HL-60/S4 (cell line): ENCODE results near the gene ATP6V0C.

Source experiments
- in situ Hi-C: fragments of 300-500 bp; cut with MboI; formaldehyde crosslinking; loops from 2 replicates; pipeline ENCODE4 v1.14.3; 2022; ENCODE audit warnings: low sequenced_read_pairs

The ATP6V0C gene

DNA sequence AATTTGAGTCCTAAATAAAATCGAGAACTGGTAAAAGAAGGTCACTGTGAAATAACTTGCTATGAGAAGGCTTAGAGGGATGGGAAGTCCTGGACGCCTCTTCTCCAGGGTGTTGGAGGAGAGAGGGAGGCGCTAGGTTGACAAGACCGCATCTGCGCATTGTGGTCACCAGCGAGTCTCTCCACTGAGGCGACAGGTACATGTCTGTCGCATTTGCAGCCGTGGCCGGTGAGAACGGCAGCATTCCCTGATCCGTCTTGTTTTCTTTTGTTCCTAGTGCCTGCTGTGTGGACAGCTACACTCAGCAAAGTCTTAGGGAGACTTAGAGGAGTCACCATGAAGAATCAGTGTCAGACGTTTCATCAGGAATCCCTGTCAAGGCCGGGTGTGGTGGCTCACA lies 8.1 kb upstream of the ATP6V0C start:
- in situ Hi-C loops, result no loop called here

DNA sequence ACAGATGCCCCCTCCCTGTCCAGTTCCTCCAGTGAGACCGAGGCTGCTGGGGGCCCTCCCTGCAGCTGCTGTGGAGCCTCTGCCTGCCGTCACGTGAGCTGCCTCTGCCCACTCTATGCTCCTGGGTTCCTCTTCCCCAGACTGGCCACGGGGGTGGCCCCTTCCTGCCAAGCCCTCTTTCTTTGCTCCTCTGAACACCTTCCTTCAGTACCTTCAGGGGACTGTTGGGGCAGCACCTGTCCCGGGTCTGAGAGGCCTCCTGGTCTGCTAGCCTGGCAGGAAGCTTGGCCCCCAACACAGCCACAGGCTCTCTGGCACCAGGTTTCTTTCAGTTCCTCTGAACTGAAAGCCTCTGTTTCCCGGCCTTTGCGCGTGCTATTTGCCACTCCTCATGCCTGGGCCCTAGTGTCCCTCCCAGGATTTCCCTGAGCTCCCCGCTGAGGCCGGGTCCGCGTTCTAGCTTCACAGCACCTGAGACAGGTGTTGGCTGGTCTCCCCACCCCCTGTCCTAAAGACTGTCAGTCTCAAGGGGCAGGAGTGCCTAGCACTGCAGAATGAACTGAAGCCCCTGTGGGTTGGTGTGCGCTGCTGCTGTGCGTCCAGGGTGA lies 6.6 kb upstream of the ATP6V0C start:
- in situ Hi-C loops, result no loop called here

DNA sequence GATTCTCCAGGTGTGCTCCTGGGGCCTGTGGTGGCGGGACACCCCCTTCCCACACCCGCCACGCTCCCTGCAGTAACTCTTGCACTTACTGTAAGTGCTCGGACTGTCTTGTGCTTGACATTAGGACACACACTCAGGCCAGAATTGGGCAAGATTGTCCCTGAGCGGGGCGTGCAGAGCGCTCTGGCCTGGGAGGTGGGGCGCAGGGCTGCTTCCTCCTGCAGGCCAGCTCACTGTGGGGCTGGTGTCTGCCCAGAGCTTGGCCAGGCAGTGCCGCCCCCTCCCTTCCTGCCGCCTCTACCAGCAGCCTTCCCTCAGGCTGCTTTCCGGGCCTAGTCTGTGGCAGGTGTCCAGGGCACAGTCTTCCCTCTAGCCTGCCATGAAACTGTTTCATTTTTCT lies 6.1 kb upstream of the ATP6V0C start:
- in situ Hi-C loops, result no loop called here

DNA sequence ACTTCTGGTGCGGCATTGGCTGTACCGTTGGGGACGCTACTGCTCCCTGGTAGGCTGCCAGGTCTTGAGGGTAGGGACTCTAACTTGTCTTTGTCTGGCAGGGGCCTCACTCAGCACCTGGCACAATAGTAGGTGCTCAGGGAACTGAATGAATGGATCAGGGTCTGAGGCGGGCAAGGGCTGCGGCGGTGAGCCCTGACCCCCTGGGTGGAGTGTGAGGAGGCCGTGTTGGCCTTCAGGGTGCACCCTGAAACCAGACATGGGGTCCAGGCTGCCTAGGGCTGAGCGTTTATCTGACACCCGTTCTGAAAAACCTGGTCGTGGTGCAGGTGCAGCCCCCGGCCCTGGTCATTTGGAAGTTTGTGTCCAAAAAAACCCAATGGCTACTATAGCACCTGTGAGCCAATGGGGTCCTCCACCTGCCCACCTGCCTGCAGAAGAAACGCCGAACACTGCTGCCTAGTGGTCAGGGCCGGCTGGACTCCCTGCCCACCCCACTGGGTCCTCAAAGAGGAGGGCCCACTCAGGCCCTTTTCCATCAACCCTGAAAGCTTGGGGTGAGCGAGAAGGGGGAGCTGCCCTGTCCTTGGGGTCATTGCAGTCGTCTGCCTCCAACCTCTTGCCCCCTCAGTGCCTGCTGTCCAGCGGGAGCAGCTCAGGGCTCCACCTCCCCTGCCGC lies 4.9 kb upstream of the ATP6V0C start:
- in situ Hi-C loops, result no loop called here

DNA sequence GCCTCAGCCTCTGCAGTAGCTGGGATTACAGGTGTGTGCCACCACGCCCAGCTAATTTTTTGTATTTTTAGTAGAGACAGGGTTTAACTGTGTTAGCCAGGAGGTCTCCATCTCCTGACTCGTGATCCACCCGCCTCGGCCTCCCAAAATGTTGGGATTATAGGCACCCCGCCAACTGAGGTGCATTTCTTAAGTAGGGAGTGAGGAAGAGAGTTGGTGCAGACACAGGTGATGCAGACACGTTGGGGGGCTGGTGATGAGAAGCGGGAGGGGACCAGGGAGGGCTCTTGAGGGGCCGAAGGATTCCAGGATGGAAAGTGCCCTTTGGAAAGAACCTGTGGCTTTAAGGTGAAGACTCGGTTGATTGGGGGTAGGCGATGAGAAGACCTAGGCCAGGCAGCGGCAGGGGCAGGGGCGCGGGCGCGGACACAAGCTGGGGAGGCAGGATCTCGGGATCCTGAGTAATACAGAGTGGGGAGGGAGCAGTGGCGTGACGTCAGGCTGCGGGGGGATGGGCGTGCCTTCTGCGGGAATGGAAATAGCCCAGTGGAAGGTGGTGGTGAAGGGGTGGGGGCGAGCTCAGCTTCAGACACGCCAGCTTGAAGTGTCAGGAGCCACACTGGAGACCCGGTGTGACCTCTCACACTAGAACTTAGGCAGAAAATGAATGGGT lies 2.5 kb upstream of the ATP6V0C start:
- in situ Hi-C loops, result no loop called here

DNA sequence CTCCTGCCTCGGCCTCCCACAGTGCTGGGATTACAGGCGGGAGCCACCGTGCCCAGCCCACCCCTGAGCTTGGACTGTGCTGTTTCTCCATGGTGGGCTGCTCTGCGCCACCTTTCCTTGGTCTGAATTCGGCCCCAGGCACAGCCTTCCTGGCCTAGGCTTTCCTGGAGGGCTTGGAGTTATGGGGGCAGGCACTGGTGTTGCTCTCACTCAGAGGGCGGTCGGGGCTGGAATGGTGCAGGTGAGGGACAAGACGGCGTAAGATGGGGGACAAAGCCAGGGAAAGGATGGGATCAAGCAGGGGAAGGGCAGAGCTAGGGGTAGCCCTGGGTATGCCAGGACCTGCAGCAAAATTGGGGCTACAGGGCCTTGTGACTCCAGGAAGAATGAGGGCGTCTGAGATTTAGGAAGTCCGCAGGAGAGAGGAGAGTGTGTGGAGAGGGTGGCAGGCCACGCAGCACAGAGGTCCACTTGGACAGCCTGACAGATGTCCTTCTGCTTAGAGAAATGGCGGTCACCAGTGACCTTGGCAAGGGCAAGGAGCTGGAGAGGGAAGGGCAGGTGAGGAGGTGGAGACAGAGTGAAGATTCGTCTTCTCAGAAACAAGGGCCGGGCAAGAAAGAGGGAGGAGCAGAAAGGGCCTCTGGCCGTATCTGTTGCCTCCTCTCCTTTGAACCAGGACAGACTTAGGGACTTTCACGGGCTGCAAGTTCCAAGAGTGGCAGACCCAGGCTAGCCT lies 1.6 kb upstream of the ATP6V0C start:
- in situ Hi-C loops, result no loop called here

DNA sequence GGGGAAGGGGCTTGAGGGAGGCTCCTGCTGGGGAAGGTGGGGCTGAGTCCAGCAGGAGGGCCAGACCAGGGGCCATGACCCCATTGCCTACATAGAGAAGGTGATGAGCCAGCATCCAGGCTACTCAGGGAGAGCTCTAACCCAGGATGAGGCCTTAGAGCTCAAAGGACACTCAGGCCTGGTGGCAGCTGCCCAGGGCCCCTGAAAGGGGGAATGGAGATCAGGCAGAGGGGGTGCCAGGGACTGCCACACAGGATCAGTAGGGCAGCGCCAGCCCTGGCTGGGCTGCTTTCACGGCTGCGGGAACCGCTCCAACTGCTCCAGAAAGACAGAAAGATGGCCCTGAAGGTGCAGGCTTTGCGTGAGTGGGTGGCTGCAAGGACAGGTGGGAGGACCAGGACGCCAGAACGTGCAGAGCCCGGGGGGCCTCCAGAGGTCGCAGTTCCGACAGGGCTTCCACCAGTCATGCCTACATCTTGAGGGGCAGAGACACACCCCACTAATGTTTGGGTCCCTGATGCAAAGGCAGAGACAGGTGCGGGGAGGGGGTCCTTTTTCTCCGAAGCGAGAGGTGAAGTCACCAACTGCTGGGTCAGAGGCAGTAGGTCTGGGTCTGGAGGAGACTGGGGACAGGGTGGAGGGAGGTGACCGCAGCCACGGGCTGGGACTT lies 882 bp upstream of the ATP6V0C start:
- in situ Hi-C loops, result no loop called here

DNA sequence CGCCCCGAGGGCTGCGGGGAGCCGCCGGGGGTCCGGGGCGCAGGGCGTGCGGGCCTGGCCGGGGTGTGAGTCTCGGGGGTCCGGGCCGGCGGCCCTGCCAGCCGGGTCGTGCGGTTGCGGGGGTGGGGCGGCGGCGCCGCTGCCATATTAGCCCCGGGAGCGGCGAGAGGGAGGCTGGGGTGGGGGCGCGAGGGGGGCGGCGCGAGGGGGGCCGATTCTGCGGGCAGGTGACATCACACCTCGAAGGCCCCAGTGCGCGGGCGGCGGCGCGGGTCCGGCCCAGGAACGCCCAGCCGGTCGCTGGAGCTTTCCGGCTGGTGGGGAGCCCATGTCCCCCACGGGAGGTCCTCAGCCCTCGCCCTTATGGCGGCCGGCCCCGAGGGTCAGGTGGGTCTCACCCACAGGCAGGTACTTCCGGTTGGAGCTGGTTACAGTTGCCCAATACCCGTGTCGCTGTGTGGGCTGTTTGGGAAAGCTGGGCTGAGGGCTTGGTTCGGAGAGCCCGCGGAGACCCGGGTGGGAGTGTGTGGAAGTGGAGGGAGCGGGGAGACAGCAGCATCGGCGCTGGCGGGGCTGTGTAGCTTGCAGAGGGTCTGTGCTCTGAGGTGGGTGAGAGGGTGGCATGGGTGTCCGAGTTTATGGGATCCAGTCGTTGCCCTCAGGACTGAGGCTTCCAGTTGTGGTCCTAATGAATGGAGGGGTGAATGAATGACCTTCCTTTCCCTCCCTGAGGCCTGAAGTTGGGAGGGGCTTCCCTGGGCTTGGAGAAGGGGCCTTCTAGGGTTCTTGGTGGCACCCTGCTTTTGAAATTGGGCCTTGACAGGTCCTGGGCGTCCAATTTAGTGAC lies 804 bp downstream of the ATP6V0C start:
- in situ Hi-C loops, result no loop called here

DNA sequence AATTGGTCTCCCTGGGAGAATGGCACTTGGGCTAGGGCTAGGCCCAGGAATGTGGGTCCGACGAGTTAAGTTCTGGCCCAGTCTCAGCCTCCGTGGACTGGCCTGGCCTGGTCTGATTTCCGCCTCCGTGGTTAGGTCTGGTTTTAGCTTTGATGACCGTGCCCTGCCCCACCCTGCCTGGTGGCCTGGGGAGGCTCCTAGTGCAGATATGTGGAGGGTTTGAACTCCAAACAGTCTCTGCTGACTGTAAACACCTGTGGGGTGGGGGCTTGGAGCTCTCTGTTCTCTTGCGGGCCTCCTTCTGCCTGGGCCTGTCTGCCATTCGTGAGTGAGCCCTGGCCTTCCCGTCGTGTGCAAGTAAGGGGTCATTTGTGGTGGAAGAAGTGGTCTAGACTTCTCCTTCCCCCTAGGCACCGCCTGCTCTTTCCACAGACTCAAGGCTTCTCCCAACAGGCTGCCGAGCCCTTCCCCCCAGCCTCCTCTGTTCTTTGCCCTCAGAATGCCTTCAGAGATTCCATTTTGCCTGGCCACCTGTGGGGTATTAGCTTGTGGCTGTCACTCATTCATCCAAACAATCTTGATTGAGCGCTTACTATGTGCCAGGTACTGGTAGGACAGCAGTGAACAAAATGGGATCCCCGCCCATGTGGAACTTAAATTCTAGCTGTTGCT lies 1.6 kb downstream of the ATP6V0C start:
- in situ Hi-C loops, result no loop called here

DNA sequence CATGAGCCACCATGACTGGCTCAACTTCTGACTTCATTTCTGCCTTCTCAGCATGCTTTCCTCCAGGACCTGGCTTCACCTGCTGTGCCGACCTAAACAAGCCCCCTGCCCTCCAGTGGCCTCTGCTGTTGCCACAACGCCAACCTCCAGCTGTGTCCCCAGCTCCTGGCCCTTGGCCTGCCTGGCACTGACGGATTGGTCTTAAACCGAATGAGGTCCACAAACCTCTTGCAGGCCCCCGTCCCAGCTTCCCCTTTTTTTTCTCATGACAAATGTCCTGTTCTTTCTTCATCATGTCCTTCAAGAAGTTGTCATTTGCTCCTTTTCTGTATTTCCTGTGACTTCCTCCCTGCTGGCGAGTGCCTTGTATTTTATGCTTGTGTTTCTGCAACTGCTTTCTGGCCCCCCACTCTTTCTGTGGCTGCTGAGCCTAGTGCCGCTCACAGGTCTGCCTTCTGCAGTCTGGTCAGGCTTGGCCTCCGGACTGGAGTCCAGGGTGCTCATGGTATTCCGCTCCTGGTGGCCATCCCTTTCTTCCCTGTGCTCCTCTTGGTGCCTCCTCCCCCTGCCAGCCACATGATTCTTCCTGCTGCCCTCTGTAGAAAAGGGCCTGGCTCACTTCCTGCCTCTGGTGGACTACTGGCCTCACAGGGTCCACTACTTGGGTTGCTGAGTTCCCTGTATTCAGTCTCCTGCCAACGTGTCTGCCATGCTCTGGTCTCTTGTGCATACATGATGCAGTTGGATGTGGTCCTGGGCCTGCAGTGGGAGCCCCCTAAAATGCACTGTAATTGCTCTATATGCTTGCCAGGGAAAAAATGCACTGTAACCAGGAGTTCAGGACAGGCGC lies 2.9 kb downstream of the ATP6V0C start:
- in situ Hi-C loops, result no loop called here

DNA sequence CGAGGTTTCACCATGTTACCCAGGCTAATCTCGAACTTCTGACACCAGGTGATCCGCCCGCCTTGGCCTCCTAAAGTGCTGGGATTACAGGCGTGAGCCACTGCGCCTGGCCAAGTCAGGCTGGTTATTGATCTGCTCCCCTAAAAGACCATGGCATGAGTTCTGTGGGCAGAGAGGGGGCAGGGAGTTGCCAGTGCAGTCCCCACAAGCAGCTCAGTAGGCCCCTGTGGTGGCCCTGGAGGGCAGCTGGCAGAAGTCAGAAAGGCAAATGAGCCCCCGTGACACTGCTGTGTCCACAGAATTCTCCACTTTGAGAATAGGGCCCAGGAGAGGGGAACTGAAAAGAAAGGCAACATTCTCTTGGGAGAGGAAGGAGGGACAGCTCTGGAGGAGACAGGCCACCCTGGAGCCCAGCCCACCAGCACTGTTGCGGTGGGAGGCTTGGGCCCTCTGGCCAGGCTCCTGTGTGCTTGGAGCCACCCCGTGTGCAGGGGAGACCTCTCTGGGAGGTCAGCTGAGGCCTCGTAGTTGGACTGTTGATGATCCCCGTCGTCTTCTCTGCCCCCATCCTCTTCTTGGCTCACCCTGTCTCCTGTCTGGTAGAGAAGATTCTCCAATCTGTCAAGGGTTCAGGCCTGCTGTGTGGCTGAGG lies 4.3 kb downstream of the ATP6V0C start:
- in situ Hi-C loops, result no loop called here

DNA sequence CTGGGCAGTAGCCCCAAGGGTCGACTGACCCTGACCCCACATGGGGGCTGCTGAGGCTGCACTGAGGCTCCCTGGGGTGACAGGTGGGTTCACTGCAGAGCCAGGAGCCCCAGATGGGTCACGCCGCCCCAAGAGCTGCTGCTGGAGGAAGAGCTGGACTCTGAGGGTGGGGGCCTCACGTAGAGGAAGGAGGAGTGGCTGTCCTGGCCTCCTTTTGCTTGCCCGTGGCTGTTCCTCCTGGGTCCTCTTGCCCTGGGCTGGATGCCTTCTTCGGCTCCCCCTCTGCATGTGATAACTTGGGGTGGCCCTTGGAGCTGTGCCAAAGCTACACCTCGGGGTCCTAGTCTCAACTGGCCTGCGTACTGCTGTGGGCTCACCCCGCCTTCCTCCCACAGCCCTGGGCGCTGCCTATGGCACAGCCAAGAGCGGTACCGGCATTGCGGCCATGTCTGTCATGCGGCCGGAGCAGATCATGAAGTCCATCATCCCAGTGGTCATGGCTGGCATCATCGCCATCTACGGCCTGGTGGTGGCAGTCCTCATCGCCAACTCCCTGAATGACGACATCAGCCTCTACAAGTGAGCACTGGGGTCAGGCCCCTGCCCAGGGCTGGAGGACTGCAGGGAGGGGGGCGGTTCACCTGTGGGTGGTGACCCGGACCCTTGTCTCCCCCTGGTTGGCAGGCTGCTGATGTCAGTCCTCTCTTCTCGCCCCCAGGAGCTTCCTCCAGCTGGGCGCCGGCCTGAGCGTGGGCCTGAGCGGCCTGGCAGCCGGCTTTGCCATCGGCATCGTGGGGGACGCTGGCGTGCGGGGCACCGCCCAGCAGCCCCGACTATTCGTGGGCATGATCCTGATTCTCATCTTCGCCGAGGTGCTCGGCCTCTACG lies 5.3 kb downstream of the ATP6V0C start:
- in situ Hi-C loops, result no loop called here

DNA sequence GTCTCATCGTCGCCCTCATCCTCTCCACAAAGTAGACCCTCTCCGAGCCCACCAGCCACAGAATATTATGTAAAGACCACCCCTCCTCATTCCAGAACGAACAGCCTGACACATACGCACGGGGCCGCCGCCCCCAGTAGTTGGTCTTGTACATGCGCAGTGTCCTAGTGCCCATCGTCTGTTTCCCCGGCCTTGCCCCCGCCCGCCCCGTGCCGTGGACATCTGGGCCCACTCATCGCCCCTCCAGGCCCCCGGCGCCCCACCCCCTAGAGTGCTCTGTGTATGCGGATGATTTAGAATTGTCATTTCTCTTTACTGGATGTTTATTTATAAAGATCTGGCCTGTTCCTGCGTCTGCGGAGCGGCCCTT lies 5.9 kb downstream of the ATP6V0C start:
- in situ Hi-C loops, result no loop called here

DNA sequence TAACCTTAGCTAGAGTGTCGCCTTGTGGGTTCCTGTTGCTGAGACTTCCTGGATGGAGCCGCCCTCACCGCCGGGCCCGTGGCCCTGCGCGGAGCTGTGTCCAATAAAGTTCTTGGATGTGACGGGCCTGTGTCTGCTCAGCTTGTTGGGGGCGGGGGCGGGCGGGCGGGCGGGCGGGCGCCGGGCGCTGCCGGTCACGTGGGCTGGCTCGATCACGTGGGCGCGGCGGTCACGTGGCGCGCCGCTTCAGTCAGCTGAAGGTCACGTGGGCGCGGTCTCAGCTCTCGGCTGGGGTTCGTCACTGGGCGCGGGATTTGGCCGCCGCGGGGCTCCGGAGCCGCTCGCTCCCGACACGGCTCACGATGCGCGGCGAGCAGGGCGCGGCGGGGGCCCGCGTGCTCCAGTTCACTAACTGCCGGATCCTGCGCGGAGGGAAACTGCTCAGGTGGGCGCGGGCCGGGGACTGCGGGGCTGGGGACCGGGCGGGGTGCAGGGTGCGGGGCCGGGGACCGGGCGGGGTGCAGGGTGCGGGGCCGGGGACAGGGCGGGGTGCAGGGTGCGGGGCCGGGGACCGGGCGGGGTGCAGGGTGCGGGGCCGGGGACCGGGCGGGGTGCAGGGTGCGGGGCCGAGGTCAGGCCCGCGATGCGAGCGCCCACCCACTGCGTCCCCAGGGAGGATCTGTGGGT lies 6.5 kb downstream of the ATP6V0C start, which contains the start of gene AMDHD2:
Gene AMDHD2, plus strand, starts transcription at position 275 of the 687 bp plus-strand sequence. Its CDS starts 88 bp downstream, at position 363.
- in situ Hi-C loops, result no loop called here

DNA sequence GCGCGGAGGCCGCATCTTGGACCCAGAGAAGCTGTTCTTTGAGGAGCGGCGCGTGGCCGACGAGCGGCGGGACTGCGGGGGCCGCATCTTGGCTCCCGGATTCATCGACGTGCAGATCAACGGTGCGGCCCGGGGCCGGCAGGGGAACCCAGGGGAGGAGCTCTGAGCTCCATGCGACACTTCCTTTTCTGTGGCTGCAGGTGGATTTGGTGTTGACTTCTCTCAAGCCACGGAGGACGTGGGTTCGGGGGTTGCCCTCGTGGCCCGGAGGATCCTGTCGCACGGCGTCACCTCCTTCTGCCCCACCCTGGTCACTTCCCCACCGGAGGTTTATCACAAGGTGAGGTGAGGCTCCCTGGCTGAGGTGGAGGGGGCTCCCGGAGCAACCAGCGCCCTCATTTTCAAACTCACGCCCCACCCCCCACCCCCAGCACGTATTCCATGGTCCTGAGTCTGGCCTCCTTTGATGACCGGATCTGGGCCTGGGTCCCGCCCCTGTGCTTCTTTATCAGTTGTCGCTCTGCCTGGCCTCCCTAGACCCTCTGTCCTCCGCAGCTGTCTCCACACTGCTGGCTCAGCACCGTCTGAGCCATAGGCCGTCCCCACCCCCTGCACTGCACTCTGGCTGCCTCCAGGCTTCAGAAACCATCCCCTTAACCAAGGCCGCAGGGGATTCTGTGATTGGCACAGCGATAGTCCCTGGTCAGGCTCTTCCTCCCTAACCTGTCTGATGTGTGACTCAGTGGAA lies 7.2 kb downstream of the ATP6V0C start:
- in situ Hi-C loops, result no loop called here

DNA sequence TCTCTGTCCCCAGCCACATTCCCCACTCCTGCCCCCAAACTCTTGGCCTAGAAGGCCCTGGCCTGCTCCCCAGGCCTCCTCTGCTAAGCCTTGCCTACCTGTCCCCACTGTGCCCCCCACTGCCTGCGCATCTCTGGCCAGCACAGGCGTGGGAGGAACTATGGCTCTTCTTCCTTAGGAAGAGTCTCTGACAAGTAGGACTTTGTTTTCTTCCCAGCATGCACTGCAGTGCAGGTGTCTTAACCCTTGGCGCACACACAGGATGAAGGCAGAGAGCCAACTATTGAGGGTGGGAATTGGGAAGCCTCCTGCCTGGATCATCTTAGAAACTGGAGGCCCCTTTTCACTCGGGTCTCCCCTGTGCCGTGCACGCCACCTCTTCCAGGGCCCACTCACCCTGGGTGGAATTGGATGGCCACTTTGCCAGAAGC lies 10.1 kb downstream of the ATP6V0C start:
- in situ Hi-C loops, result no loop called here
